CD4-positive, alpha-beta T cell (primary cell): ENCODE data around the gene VBP1. TPM values are rescaled to one million over a fixed set of nuclear protein-coding genes. Genes with fewer than 3 reads are reported as not detected.
"Not testable (repeated sequence)": the region's sequence is repeated elsewhere in the genome, so short reads cannot be mapped to it uniquely, and the experiment has no call there.

ENCODE experiments used
- ATAC-seq: fragments of 200-7000 bp; cut with Tn5 transposase; one replicate; pipeline ENCODE4 v1.10.0; 2022; ENCODE audit warnings: mild to moderate bottlenecking; ENCODE audit not compliant: poor library complexity
- CTCF ChIA-PET: fragments of 350-600 bp; sonication (Branson Sonifier 250); formaldehyde crosslinking; loops from one replicate; lab custom pipeline; 2021; ENCODE audit warnings: antibody characterized with exemption, inconsistent platforms; lab: Charles Lee
- POLR2A ChIA-PET: fragments of 350-600 bp; sonication (Branson Sonifier 250); formaldehyde crosslinking; loops from one replicate; lab custom pipeline; 2021; ENCODE audit warnings: antibody characterized with exemption, inconsistent platforms; lab: Charles Lee
- DNase-seq, 14 experiments: peaks; one replicate each; pipeline ENCODE4 v3.0.0-alpha.2; 2013 to 2020; ENCODE audit warnings: mixed read lengths in 2 of 14
- H3K27ac ChIP-seq, 2 donors: one replicate each; pipeline versions ENCODE4 v1.5.1 to v1.7.0; 2013; ENCODE audit warnings: low read length in 2 of 2, low read depth in 1 of 2, mild to moderate bottlenecking in 1 of 2
- H3K27me3 ChIP-seq, 2 experiments: 1 replicate in 1 of 2; 2 replicates in 1 of 2; pipeline versions ENCODE4 v1.6.1 to v1.7.0; 2013; ENCODE audit warnings: low read length in 2 of 2, control low read depth in 1 of 2, mild to moderate bottlenecking in 1 of 2, moderate library complexity in 1 of 2; ENCODE audit not compliant: insufficient read depth in 2 of 2, control insufficient read depth in 1 of 2
- H3K36me3 ChIP-seq: one replicate; pipeline ENCODE4 v1.6.1; 2013; ENCODE audit warnings: low read length, control low read depth; ENCODE audit not compliant: insufficient read depth
- H3K4me1 ChIP-seq: one replicate; pipeline ENCODE4 v1.6.1; 2013; ENCODE audit warnings: low read length, control low read depth; ENCODE audit not compliant: insufficient read depth
- H3K4me3 ChIP-seq: one replicate; pipeline ENCODE4 v1.5.1; 2013; ENCODE audit warnings: mild to moderate bottlenecking, low read length, moderate library complexity
- H3K9me3 ChIP-seq, 2 experiments: 1 replicate in 1 of 2; 2 replicates in 1 of 2; pipeline versions ENCODE4 v1.6.1 to v1.7.0; 2013; ENCODE audit warnings: low read length in 2 of 2, mild to moderate bottlenecking in 2 of 2, control low read depth in 1 of 2, moderate library complexity in 1 of 2; ENCODE audit not compliant: control insufficient read depth in 1 of 2, insufficient read depth in 1 of 2
- H3K27ac Mint-ChIP-seq: one replicate; pipeline ENCODE4 v1.8.0; 2020; ENCODE audit warnings: mixed read lengths
- H3K27me3 Mint-ChIP-seq: one replicate; pipeline ENCODE4 v1.8.0; 2021; ENCODE audit warnings: mixed read lengths
- H3K36me3 Mint-ChIP-seq: one replicate; pipeline ENCODE4 v1.8.0; 2021; ENCODE audit warnings: low read depth, mixed read lengths
- H3K4me1 Mint-ChIP-seq: one replicate; pipeline ENCODE4 v1.8.0; 2021; ENCODE audit warnings: low read depth, mixed read lengths
- H3K4me3 Mint-ChIP-seq: one replicate; pipeline ENCODE4 v1.8.0; 2020; ENCODE audit warnings: mild to moderate bottlenecking, mixed read lengths
- H3K9me3 Mint-ChIP-seq: one replicate; pipeline ENCODE4 v1.8.0; 2020; ENCODE audit warnings: mixed read lengths
- CTCF ChIP-seq: fragments of 200-600 bp; IDR thresholded peaks from one replicate; pipeline ENCODE4 v1.8.0; 2022; ENCODE audit warnings: antibody characterized with exemption, mild to moderate bottlenecking
- intact Hi-C, 2 experiments: fragments of 100-400 bp; cut with DNase I in 1 of 2; cut with micrococcal nuclease in 1 of 2; formaldehyde crosslinking; loops; one replicate each; pipeline versions ENCODE4 v1.15.1 to v1.9.0; 2023 to 2025; cut with DNase I, micrococcal nuclease
- total RNA-seq, 174 experiments: library from RNA in 2 of 174; stranded (reverse) in 2 of 174; gene quantifications; one replicate each; pipeline ENCODE4 v1.2.3 and lab custom pipeline; 2021 to 2026

The VBP1 gene
- total RNA-seq, 2 experiments from 2014 or later: 8.5 to 8.7 TPM

- TF ChIP-seq CTCF: no peak
- Mint-ChIP-seq H3K4me3 (no peak overlapping the region), H3K27ac (no peak overlapping the region), H3K4me1 (peaks cover 33% of the 10 kb centered on the region), H3K36me3 (peaks cover 34% of the 10 kb centered on the region), H3K27me3 (no peaks in the 10 kb centered on the region), H3K9me3 (no peaks in the 10 kb centered on the region)
- ChIA-PET CTCF (no interaction called here), POLR2A (no interaction called here)
- ATAC-seq (no peak), DNase-seq (no peak)
- intact Hi-C loops: no loop called here
- H3K9me3 ChIP-seq: no peaks in the 10 kb centered on the region
- H3K4me3 ChIP-seq: no peak overlapping the region
- no peak overlapping the region for H3K27ac ChIP-seq
- H3K36me3 ChIP-seq: peaks cover 16% of the 10 kb centered on the region
- no peaks in the 10 kb centered on the region for H3K27me3 ChIP-seq
- peaks cover 10% of the 10 kb centered on the region for H3K4me1 ChIP-seq
Measured at GRCh38 chrX:155221351-155221750, 5.1 kb downstream of the VBP1 start.

GRCh38 chrX:155223746-155224145, 7.5 kb downstream of the VBP1 start:
- not testable (repeated sequence) for H3K27ac Mint-ChIP-seq, H3K4me3 Mint-ChIP-seq

GRCh38 chrX:155225774-155226173, 9.5 kb downstream of the VBP1 start:
- Histone ChIP-seq H3K9me3 (no peaks in the 10 kb centered on the region), H3K27ac (no peak overlapping the region), H3K27me3 (no peaks in the 10 kb centered on the region), H3K36me3 (peaks cover 40% of the 10 kb centered on the region), H3K4me3 (no peak overlapping the region), H3K4me1 (no peaks in the 10 kb centered on the region)
- Mint-ChIP-seq H3K36me3 (peaks cover 69% of the 10 kb centered on the region), H3K4me1 (peaks cover 20% of the 10 kb centered on the region), H3K27ac (no peak overlapping the region), H3K9me3 (no peaks in the 10 kb centered on the region), H3K4me3 (no peak overlapping the region), H3K27me3 (no peaks in the 10 kb centered on the region)
- ChIA-PET POLR2A (interaction anchor here (2.7 kb wide), 1 partner anchor 9 kb away, joined by 8 read pairs; the partner anchor contains the start of gene VBP1), CTCF (interaction anchor here (1.0 to 1.1 kb wide), 2 partner anchors 9 to 13 kb away, joined by 3 read pairs; no protein-coding TSS in a partner anchor)
- intact Hi-C loops: no loop called here
- no peak for ATAC-seq
- TF ChIP-seq CTCF: no peak
- no peak for DNase-seq

More at GRCh38 chrX:155223746-155224145, 7.5 kb downstream of the VBP1 start:
- H3K36me3 ChIP-seq: peaks cover 34% of the 10 kb centered on the region
- H3K27me3 ChIP-seq, H3K4me3 ChIP-seq, POLR2A ChIA-PET, H3K9me3 Mint-ChIP-seq, intact Hi-C loops, H3K9me3 ChIP-seq, H3K27me3 Mint-ChIP-seq, DNase-seq, H3K4me1 ChIP-seq, ATAC-seq, CTCF ChIA-PET, H3K27ac ChIP-seq: not testable (repeated sequence)
- H3K36me3 Mint-ChIP-seq: peaks cover 50% of the 10 kb centered on the region
- H3K4me1 Mint-ChIP-seq: peaks cover 21% of the 10 kb centered on the region

GRCh38 chrX:155231163-155231562, 14.9 kb downstream of the VBP1 start:
- ChIA-PET POLR2A (no interaction called here), CTCF (no interaction called here)
- no peak for TF ChIP-seq CTCF
- H3K4me1 Mint-ChIP-seq: peaks cover 21% of the 10 kb centered on the region
- Histone ChIP-seq H3K36me3 (peaks cover 68% of the 10 kb centered on the region), H3K9me3 (no peaks in the 10 kb centered on the region), H3K4me3 (no peak overlapping the region), H3K27ac (no peak overlapping the region), H3K4me1 (no peaks in the 10 kb centered on the region), H3K27me3 (no peaks in the 10 kb centered on the region)
- no peaks in the 10 kb centered on the region for H3K9me3 Mint-ChIP-seq
- H3K4me3 Mint-ChIP-seq: no peak overlapping the region
- H3K36me3 Mint-ChIP-seq: peaks cover 72% of the 10 kb centered on the region
- peak overlapping the region; percentile 39 for H3K27ac Mint-ChIP-seq
- DNase-seq: no peak
- intact Hi-C loops: no loop called here
- H3K27me3 Mint-ChIP-seq: no peaks in the 10 kb centered on the region
- no peak for ATAC-seq
